ENCODE results near the gene MRPL53.

Gene MRPL53

GRCh38 chr2:74448771-74449170 lies 23.7 kb downstream of the MRPL53 start:
- CTCF ChIA-PET = interaction anchor here (0.8 kb wide), 1 partner anchor 57 kb away, joined by 3 read pairs; no protein-coding TSS in a partner anchor
- POLR2A ChIA-PET = no interaction called here
- TF ChIP-seq ZNF792 (tag by site-specific recombination; IDR thresholded peaks at IDR 0.05) = no peak
- TF ChIP-seq HOXD13 (CRISPR knock-in tag; IDR thresholded peaks at IDR 0.05; ENCODE audit: borderline replicate concordance) = no peak
- TF ChIP-seq ZNF624 (tag by site-specific recombination; IDR thresholded peaks at IDR 0.05) = no peak
- TF ChIP-seq ZNF501 (tag by site-specific recombination; IDR thresholded peaks at IDR 0.05) = no peak
- TF ChIP-seq ZNF830 (tag by site-specific recombination; IDR thresholded peaks at IDR 0.05; ENCODE audit: low read depth) = no peak
- no peak for TF ChIP-seq ZNF571 (tag by site-specific recombination; IDR thresholded peaks at IDR 0.05)
- TF ChIP-seq ZNF184 (tag by site-specific recombination; IDR thresholded peaks at IDR 0.05) = no peak
- TF ChIP-seq KLF17 (tag by site-specific recombination; IDR thresholded peaks at IDR 0.05) = no peak
- TF ChIP-seq ZNF549 (tag by site-specific recombination; IDR thresholded peaks at IDR 0.05) = no peak
- no peak for TF ChIP-seq ZNF701 (tag by site-specific recombination; IDR thresholded peaks at IDR 0.05)
- TF ChIP-seq, protein P1, sequence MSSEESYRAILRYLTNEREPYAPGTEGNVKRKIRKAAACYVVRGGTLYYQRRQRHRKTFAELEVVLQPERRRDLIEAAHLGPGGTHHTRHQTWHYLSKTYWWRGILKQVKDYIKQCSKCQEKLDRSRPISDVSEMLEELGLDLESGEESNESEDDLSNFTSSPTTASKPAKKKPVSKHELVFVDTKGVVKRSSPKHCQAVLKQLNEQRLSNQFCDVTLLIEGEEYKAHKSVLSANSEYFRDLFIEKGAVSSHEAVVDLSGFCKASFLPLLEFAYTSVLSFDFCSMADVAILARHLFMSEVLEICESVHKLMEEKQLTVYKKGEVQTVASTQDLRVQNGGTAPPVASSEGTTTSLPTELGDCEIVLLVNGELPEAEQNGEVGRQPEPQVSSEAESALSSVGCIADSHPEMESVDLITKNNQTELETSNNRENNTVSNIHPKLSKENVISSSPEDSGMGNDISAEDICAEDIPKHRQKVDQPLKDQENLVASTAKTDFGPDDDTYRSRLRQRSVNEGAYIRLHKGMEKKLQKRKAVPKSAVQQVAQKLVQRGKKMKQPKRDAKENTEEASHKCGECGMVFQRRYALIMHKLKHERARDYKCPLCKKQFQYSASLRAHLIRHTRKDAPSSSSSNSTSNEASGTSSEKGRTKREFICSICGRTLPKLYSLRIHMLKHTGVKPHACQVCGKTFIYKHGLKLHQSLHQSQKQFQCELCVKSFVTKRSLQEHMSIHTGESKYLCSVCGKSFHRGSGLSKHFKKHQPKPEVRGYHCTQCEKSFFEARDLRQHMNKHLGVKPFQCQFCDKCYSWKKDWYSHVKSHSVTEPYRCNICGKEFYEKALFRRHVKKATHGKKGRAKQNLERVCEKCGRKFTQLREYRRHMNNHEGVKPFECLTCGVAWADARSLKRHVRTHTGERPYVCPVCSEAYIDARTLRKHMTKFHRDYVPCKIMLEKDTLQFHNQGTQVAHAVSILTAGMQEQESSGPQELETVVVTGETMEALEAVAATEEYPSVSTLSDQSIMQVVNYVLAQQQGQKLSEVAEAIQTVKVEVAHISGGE (tag by site-specific recombination; conservative IDR thresholded peaks at IDR 0.05; ENCODE audit: low read depth) = no peak
- no peak for TF ChIP-seq ZNF16 (tag by site-specific recombination; IDR thresholded peaks at IDR 0.05; ENCODE audit: low read depth)
- no peak for TF ChIP-seq ZFP41 (tag by site-specific recombination; IDR thresholded peaks at IDR 0.05; ENCODE audit: borderline replicate concordance)
- TF ChIP-seq ZNF48 (tag by site-specific recombination; IDR thresholded peaks at IDR 0.05) = no peak
- TF ChIP-seq, protein P2, sequence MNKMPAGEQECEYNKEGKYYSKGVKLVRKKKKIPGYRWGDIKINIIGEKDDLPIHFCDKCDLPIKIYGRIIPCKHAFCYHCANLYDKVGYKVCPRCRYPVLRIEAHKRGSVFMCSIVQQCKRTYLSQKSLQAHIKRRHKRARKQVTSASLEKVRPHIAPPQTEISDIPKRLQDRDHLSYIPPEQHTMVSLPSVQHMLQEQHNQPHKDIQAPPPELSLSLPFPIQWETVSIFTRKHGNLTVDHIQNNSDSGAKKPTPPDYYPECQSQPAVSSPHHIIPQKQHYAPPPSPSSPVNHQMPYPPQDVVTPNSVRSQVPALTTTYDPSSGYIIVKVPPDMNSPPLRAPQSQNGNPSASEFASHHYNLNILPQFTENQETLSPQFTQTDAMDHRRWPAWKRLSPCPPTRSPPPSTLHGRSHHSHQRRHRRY (tag by site-specific recombination; IDR thresholded peaks at IDR 0.05) = no peak
- TF ChIP-seq SETDB1 (IDR thresholded peaks at IDR 0.05; ENCODE audit: insufficient read length, low read length) = no peak
- TF ChIP-seq ZNF513 (tag by site-specific recombination; IDR thresholded peaks at IDR 0.05) = no peak
- TF ChIP-seq EGR2 (tag by site-specific recombination; IDR thresholded peaks at IDR 0.05; ENCODE audit: low read depth) = no peak
- TF ChIP-seq, protein P3, sequence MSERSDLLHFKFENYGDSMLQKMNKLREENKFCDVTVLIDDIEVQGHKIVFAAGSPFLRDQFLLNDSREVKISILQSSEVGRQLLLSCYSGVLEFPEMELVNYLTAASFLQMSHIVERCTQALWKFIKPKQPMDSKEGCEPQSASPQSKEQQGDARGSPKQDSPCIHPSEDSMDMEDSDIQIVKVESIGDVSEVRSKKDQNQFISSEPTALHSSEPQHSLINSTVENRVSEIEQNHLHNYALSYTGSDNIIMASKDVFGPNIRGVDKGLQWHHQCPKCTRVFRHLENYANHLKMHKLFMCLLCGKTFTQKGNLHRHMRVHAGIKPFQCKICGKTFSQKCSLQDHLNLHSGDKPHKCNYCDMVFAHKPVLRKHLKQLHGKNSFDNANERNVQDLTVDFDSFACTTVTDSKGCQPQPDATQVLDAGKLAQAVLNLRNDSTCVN (tag by site-specific recombination; optimal IDR thresholded peaks at IDR 0.05) = no peak

More at GRCh38 chr2:74448771-74449170, 23.7 kb downstream of the MRPL53 start:
- H3K4me1 ChIP-seq (ENCODE audit: control insufficient read depth, insufficient read depth, low read length) = peaks cover 7% of the 10 kb centered on the region
- no peak overlapping the region for H3K4me3 ChIP-seq (ENCODE audit: low read depth, low read length)
- no peaks in the 10 kb centered on the region for H3K9me3 ChIP-seq (ENCODE audit: control insufficient read depth, insufficient read depth, low read depth, low read length)
- no peaks in the 10 kb centered on the region for H3K36me3 ChIP-seq (ENCODE audit: control insufficient read depth in 2 of 2, insufficient read depth in 1 of 2, low read length in 2 of 2)
- H3K27ac ChIP-seq (ENCODE audit: extremely low read depth, low read depth, low read length) = no peak overlapping the region

Measured in HEK293 (cell line).